Activated CD4-positive, alpha-beta T cell treated with anti-CD3 and anti-CD28 coated beads for 36 hours (primary cell): ENCODE results near the gene CYP3A5. TPM values are rescaled to one million over a fixed set of nuclear protein-coding genes. Genes with fewer than 3 reads are reported as not detected.
A peak's percentile ranks its signal among the peaks of the same experiment; 100 is the strongest.

Experiments
- ATAC-seq: fragments of 200-7000 bp; cut with Tn5 transposase; one replicate; pipeline ENCODE4 v1.10.0; 2021; ENCODE audit warnings: mild to moderate bottlenecking, moderate library complexity
- CTCF ChIA-PET: fragments of 350-600 bp; sonication (Branson Sonifier 250); formaldehyde crosslinking; loops from one replicate; lab custom pipeline; 2021; ENCODE audit warnings: antibody characterized with exemption; lab: Charles Lee
- POLR2A ChIA-PET: fragments of 350-600 bp; sonication (Branson Sonifier 250); formaldehyde crosslinking; loops from one replicate; lab custom pipeline; 2021; ENCODE audit warnings: antibody characterized with exemption, inconsistent platforms; lab: Charles Lee
- DNase-seq: peaks from one replicate; pipeline ENCODE4 v3.0.0-alpha.2; 2020
- H3K27ac Mint-ChIP-seq: one replicate; pipeline ENCODE4 v1.8.0; 2021; ENCODE audit warnings: mixed read lengths
- H3K27me3 Mint-ChIP-seq: one replicate; pipeline ENCODE4 v1.8.0; 2021; ENCODE audit warnings: mixed read lengths
- H3K36me3 Mint-ChIP-seq: one replicate; pipeline ENCODE4 v1.8.0; 2021; ENCODE audit warnings: low read depth, mixed read lengths
- H3K4me1 Mint-ChIP-seq: one replicate; pipeline ENCODE4 v1.8.0; 2021; ENCODE audit warnings: mixed read lengths
- H3K4me3 Mint-ChIP-seq: one replicate; pipeline ENCODE4 v1.8.0; 2021; ENCODE audit warnings: mild to moderate bottlenecking, moderate library complexity, mixed read lengths
- H3K9me3 Mint-ChIP-seq: one replicate; pipeline ENCODE4 v1.8.0; 2021; ENCODE audit warnings: low read depth, mixed read lengths
- intact Hi-C, 2 experiments: fragments of 100-400 bp; cut with DNase I in 1 of 2; cut with micrococcal nuclease in 1 of 2; formaldehyde crosslinking; loops; one replicate each; pipeline versions ENCODE4 v1.14.2 to v1.15.1; 2022 to 2024; cut with DNase I, micrococcal nuclease
- total RNA-seq, 2 experiments: library from RNA; stranded (reverse); gene quantifications; one replicate each; pipeline ENCODE4 v1.2.3, GENCODE V29; 2021

The CYP3A5 gene
- total RNA-seq, 2 experiments from 2014 or later: not detected

- CTCF ChIA-PET: interaction anchor here (0.5 to 3.0 kb wide), 7 partner anchors 14 to 580 kb away, joined by 3 to 7 read pairs (median 3); partner anchors contain the start of gene ZSCAN25
- intact Hi-C loops: loop anchor here in 1 of 2 experiments (10.0 kb wide), 1 partner anchor 203 kb away; no protein-coding TSS in a partner anchor
- ATAC-seq (peak; percentile 88), DNase-seq (peak; percentile 63)
- Mint-ChIP-seq H3K27me3 (no peaks in the 10 kb centered on the region), H3K9me3 (no peaks in the 10 kb centered on the region), H3K36me3 (peaks cover 65% of the 10 kb centered on the region), H3K27ac (peak overlapping the region; percentile 88), H3K4me3 (no peak overlapping the region), H3K4me1 (peaks cover 48% of the 10 kb centered on the region)
- POLR2A ChIA-PET: interaction anchor here (0.6 to 2.1 kb wide), 3 partner anchors 15 to 158 kb away, joined by 3 to 6 read pairs (median 4); partner anchors contain the start of genes ZNF655 and ZSCAN25
Observed at GRCh38 chr7:99631295-99632109, 48.3 kb downstream of the CYP3A5 start.

DNA sequence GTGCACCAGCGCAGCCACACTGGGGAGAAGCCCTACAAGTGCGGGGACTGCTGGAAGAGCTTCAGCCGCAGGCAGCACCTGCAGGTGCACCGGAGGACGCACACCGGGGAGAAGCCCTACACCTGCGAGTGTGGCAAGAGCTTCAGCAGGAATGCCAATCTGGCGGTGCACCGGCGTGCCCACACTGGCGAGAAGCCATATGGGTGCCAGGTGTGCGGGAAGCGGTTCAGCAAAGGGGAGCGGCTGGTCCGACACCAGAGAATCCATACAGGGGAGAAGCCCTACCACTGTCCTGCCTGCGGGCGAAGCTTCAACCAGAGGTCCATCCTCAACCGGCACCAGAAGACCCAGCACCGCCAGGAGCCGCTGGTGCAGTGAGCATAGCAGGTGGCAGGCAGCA is 50.2 kb downstream of the CYP3A5 start:
- DNase-seq: no peak
- ATAC-seq: no peak
- H3K4me1 Mint-ChIP-seq: peaks cover 55% of the 10 kb centered on the region
- CTCF ChIA-PET: interaction anchor here (1.2 kb wide), 1 partner anchor 70 kb away, joined by 3 read pairs; no protein-coding TSS in a partner anchor
- H3K27ac Mint-ChIP-seq: no peak overlapping the region
- H3K27me3 Mint-ChIP-seq: no peaks in the 10 kb centered on the region
- no peaks in the 10 kb centered on the region for H3K9me3 Mint-ChIP-seq
- H3K36me3 Mint-ChIP-seq: peaks cover 72% of the 10 kb centered on the region
- POLR2A ChIA-PET: no interaction called here
- intact Hi-C loops: loop anchor here in 1 of 2 experiments (10.0 kb wide), 1 partner anchor 205 kb away; no protein-coding TSS in a partner anchor
- no peak overlapping the region for H3K4me3 Mint-ChIP-seq

DNA sequence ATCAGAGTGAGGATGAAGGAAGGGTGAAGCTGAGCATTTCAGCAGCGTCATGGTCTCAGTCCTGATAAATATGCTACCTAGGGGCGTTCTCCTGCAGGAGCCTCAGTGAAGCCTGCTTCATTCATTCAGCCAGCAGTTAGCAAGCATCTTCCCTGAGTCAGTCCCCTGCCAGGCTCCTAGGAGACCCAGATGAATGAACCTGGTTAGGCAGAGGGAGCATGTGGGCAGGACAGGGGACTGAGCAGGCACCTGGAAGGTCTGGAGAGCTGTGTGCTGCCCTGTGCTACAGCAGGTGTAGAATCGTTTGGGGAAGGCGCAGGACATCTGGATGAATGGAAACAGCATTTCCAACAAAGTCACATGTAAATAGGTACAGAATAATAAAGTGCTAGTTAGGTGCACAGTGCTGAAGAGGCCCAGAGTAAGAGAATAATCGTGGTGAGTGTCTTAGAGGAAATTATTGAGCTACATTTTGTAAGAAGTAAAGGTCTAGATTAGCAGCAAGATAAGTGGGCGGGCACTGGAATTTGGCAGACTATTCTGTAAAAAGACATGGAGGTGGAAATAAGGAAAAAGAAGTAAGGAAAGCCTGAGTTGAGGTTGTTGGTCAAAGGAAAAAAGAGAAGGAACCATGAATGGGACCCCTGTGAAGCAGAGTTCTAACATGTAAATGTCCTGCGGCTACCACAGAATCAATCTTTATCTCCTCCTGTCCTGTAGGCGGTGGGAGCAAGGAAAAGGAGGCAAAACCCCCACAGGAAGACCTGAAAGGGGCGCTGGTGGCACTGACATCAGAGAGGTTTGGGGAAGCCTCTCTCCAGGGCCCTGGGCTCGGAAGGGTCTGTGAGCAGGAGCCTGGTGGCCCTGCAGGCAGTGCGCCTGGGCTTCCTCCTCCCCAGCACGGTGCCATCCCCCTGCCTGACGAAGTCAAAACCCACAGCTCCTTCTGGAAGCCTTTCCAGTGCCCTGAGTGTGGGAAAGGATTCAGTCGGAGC is 51.0 kb downstream of the CYP3A5 start:
- intact Hi-C loops: no loop called here
- ATAC-seq: no peak
- H3K27ac Mint-ChIP-seq: peak overlapping the region; percentile 32
- H3K4me3 Mint-ChIP-seq: no peak overlapping the region
- H3K36me3 Mint-ChIP-seq: peaks cover 78% of the 10 kb centered on the region
- H3K27me3 Mint-ChIP-seq: no peaks in the 10 kb centered on the region
- peaks cover 64% of the 10 kb centered on the region for H3K4me1 Mint-ChIP-seq
- DNase-seq: no peak
- no peaks in the 10 kb centered on the region for H3K9me3 Mint-ChIP-seq
- ChIA-PET POLR2A (interaction anchor here (1.0 kb wide), 1 partner anchor 12 kb away, joined by 3 read pairs; the partner anchor contains the start of gene ZSCAN25), CTCF (interaction anchor here (1.2 kb wide), 1 partner anchor 71 kb away, joined by 3 read pairs; no protein-coding TSS in a partner anchor)

DNA sequence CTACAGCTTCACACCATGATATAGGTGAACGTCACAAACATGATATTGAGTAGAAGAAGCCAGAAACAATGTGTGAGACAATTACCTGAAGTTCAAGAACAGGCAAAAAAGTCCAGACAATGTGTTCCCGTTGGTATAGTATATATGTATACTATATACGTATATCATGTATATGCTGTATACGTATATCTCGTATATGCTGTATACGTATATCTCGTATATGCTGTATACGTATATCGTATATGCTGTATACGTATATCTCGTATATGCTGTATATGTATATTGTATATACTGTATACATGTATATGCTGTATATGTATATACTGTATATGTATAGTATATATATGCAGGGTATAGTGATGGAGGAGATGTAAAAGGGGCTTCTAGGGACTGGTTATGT is 52.3 kb downstream of the CYP3A5 start:
- CTCF ChIA-PET: interaction anchor here (0.6 to 0.9 kb wide), 2 partner anchors 10 to 13 kb away, joined by 3 to 4 read pairs; no protein-coding TSS in a partner anchor
- intact Hi-C loops: no loop called here
- Mint-ChIP-seq H3K4me1 (peaks cover 72% of the 10 kb centered on the region), H3K9me3 (no peaks in the 10 kb centered on the region), H3K4me3 (no peak overlapping the region), H3K27ac (no peak overlapping the region), H3K36me3 (peaks cover 81% of the 10 kb centered on the region), H3K27me3 (no peaks in the 10 kb centered on the region)
- ATAC-seq (no peak), DNase-seq (no peak)
- POLR2A ChIA-PET: interaction anchor here (0.7 kb wide), 1 partner anchor 164 kb away, joined by 4 read pairs; no protein-coding TSS in a partner anchor

- intact Hi-C loops: no loop called here
- ATAC-seq (no peak), DNase-seq (no peak)
- no peak overlapping the region for H3K4me3 Mint-ChIP-seq
- POLR2A ChIA-PET: interaction anchor here (0.7 kb wide), 1 partner anchor 164 kb away, joined by 4 read pairs; no protein-coding TSS in a partner anchor
- CTCF ChIA-PET: interaction anchor here (0.6 to 0.9 kb wide), 4 partner anchors 10 to 366 kb away, joined by 3 read pairs; no protein-coding TSS in a partner anchor
- H3K9me3 Mint-ChIP-seq: no peaks in the 10 kb centered on the region
- H3K27ac Mint-ChIP-seq: peak overlapping the region; percentile 98
- H3K27me3 Mint-ChIP-seq: no peaks in the 10 kb centered on the region
- H3K36me3 Mint-ChIP-seq: peaks cover 86% of the 10 kb centered on the region
- H3K4me1 Mint-ChIP-seq: peaks cover 73% of the 10 kb centered on the region
Observed at GRCh38 chr7:99626661-99627060, 53.1 kb downstream of the CYP3A5 start.

GRCh38 chr7:99625961-99626360 is 53.8 kb downstream of the CYP3A5 start:
- H3K36me3 Mint-ChIP-seq: peaks cover 87% of the 10 kb centered on the region
- intact Hi-C loops: no loop called here

DNA sequence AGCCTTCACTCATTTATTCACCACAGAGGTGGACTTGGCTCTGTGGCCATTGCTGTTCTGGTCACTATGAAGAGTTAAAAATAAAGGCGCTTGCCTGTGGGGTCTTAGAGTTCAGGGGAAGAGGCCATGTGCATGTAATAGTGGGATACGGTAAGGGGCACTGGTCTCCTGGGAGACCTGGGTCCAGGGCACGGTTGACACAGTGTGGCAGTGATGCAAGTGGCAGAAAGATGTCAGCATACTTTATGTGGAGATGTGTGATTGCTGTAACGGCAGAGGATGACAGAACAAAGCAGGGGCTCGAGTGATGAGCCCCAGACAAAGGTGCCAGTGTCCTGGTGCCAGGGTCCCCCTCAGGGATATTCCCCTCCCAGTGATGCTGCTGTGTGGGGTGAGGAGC is 54.5 kb downstream of the CYP3A5 start:
- intact Hi-C loops: no loop called here
- no peak for ATAC-seq
- Mint-ChIP-seq H3K27me3 (no peaks in the 10 kb centered on the region), H3K27ac (peak overlapping the region; percentile 98), H3K36me3 (peaks cover 86% of the 10 kb centered on the region), H3K9me3 (no peaks in the 10 kb centered on the region), H3K4me3 (peak overlapping the region; percentile 88), H3K4me1 (peaks cover 71% of the 10 kb centered on the region)
- CTCF ChIA-PET: interaction anchor here (0.5 to 0.6 kb wide), 2 partner anchors 101 to 885 kb away, joined by 3 read pairs; no protein-coding TSS in a partner anchor
- DNase-seq: peak; percentile 22
- POLR2A ChIA-PET: no interaction called here

More at GRCh38 chr7:99625961-99626360, 53.8 kb downstream of the CYP3A5 start:
- Mint-ChIP-seq H3K4me3 (peak overlapping the region; percentile 88), H3K9me3 (no peaks in the 10 kb centered on the region), H3K4me1 (peaks cover 72% of the 10 kb centered on the region), H3K27ac (peak overlapping the region; percentile 98), H3K27me3 (no peaks in the 10 kb centered on the region)
- ChIA-PET CTCF (interaction anchor here (0.5 kb wide), 1 partner anchor 102 kb away, joined by 3 read pairs; no protein-coding TSS in a partner anchor), POLR2A (no interaction called here)
- ATAC-seq (no peak), DNase-seq (no peak)

- ATAC-seq (peak; percentile 76), DNase-seq (peak; percentile 89)
- intact Hi-C loops: loop anchor here in 1 of 2 experiments (5.0 kb wide), 2 partner anchors 163 to 368 kb away; no protein-coding TSS in a partner anchor
- Mint-ChIP-seq H3K27ac (peak overlapping the region; percentile 98), H3K27me3 (no peaks in the 10 kb centered on the region), H3K4me1 (peaks cover 67% of the 10 kb centered on the region), H3K4me3 (peak overlapping the region; percentile 88), H3K9me3 (no peaks in the 10 kb centered on the region), H3K36me3 (peaks cover 86% of the 10 kb centered on the region)
- ChIA-PET CTCF (interaction anchor here (0.6 to 1.5 kb wide), 4 partner anchors 9 to 101 kb away, joined by 3 to 4 read pairs (median 4); no protein-coding TSS in a partner anchor), POLR2A (interaction anchor here (0.5 to 1.0 kb wide), 5 partner anchors 21 to 295 kb away, joined by 3 to 4 read pairs (median 3); partner anchors contain the start of gene TRIM4)
Observed at GRCh38 chr7:99624484-99624883, 55.3 kb downstream of the CYP3A5 start.

GRCh38 chr7:99623702-99624447 is 55.9 kb downstream of the CYP3A5 start:
- Mint-ChIP-seq H3K4me1 (peaks cover 73% of the 10 kb centered on the region), H3K36me3 (peaks cover 88% of the 10 kb centered on the region), H3K27me3 (no peaks in the 10 kb centered on the region), H3K27ac (peak overlapping the region; percentile 98), H3K9me3 (no peaks in the 10 kb centered on the region), H3K4me3 (peak overlapping the region; percentile 88)
- ChIA-PET POLR2A (interaction anchor here (0.6 to 1.0 kb wide), 3 partner anchors 21 to 295 kb away, joined by 3 read pairs; partner anchors contain the start of gene TRIM4), CTCF (interaction anchor here (0.6 to 1.5 kb wide), 4 partner anchors 8 to 100 kb away, joined by 3 to 4 read pairs (median 4); no protein-coding TSS in a partner anchor)
- intact Hi-C loops: loop anchor here in 1 of 2 experiments (5.0 kb wide), 2 partner anchors 163 to 368 kb away; no protein-coding TSS in a partner anchor
- peak; percentile 60 for ATAC-seq
- peak; percentile 74 for DNase-seq
